OCI-LY3 (cell line): ENCODE results near the gene RDX.

Source experiments
- CTCF ChIP-seq: fragments of 200-600, 300-600 bp; sonication (generic); IDR thresholded peaks from 2 replicates; pipeline ENCODE4 v1.5.1; 2014; ENCODE audit warnings: antibody characterized with exemption, low read length, low read depth
- EZH2phosphoT487 ChIP-seq: fragments of 200-600 bp; shearing (Covaris generic); IDR thresholded peaks from 2 replicates; pipeline ENCODE4 v1.6.1; 2018; ENCODE audit warnings: antibody characterized with exemption, mixed run types, low read depth

- no peak for TF ChIP-seq CTCF
- no peak for TF ChIP-seq EZH2phosphoT487
Measured at GRCh38 chr11:110147962-110148709, 148.3 kb downstream of the RDX start.
